ENCODE results near the gene RPP14.
"Not testable (repeated sequence)": the region's sequence is repeated elsewhere in the genome, so short reads cannot be mapped to it uniquely, and the experiment has no call there.

The RPP14 gene

DNA sequence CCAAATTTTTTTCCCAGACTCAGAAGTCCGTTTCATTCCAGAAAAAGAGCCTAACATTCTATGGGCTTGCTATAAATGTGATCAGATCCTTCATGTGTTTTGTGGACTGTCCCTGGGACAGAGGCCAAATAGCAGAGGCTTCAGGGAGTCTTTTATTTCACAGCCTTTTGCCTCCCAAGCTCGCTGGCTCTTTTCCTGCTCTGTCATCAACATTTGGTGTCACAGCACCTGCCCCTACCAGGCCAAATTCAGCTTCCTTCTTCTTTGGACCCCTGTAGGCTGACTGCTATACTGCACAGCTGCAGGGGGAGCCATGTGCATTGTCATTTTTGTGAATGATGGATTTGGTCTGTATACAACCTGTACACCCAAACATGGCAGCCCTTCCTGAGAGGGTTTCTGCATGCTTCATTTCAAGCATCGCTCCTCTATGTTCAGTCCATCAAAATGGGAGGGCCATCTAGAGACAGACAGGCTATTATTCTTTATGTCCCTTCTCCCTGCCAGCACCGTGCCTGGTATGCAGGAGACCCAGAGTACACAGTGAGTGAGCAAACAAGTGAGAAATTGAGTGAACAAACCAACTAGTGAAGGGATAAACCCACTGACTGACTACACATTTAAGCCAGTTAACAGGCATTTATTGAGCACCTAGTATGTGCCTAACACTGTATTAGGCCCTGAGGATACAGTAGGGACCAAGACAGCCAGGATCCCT, 17.9 kb upstream of the RPP14 start:
- Mint-ChIP-seq H3K4me1 (peaks cover 16% of the 10 kb centered on the region), H3K36me3 (ENCODE audit: low read depth) (peaks cover 41% of the 10 kb centered on the region), H3K27me3 (ENCODE audit: low read depth, poor library complexity) (peaks cover 6% of the 10 kb centered on the region), H3K4me3 (no peak overlapping the region), H3K9me3 (peaks cover 27% of the 10 kb centered on the region), H3K27ac (no peak overlapping the region)
- DNase-seq: no peak
- TF ChIP-seq, protein P1, sequence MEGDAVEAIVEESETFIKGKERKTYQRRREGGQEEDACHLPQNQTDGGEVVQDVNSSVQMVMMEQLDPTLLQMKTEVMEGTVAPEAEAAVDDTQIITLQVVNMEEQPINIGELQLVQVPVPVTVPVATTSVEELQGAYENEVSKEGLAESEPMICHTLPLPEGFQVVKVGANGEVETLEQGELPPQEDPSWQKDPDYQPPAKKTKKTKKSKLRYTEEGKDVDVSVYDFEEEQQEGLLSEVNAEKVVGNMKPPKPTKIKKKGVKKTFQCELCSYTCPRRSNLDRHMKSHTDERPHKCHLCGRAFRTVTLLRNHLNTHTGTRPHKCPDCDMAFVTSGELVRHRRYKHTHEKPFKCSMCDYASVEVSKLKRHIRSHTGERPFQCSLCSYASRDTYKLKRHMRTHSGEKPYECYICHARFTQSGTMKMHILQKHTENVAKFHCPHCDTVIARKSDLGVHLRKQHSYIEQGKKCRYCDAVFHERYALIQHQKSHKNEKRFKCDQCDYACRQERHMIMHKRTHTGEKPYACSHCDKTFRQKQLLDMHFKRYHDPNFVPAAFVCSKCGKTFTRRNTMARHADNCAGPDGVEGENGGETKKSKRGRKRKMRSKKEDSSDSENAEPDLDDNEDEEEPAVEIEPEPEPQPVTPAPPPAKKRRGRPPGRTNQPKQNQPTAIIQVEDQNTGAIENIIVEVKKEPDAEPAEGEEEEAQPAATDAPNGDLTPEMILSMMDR (IDR thresholded peaks at IDR 0.05): no peak

DNA sequence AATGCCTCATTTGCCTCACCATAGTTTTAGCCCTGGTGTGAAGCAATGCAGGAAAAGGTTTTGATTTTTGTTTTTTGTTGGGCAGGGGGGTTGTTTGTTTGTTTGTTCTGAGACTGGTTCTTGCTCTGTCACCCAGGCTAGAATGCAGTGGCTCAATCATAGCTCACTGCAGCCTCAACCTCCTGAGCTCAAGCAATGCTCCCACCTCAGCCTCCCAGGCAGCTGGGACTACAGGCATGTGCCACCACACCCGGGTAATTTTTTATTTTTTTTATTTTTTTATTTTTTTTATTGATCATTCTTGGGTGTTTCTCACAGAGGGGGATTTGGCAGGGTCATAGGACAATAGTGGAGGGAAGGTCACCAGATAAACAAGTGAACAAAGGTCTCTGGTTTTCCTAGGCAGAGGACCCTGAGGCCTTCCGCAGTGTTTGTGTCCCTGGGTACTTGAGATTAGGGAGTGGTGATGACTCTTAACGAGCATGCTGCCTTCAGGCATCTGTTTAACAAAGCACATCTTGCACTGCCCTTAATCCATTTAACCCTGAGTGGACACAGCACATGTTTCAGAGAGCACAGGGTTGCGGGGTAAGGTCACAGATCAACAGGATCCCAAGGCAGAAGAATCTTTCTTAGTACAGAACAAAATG, 17.0 kb upstream of the RPP14 start:
- H3K27me3 Mint-ChIP-seq (ENCODE audit: low read depth, poor library complexity); H3K4me3 Mint-ChIP-seq; H3K27ac Mint-ChIP-seq; DNase-seq: not testable (repeated sequence)
- H3K9me3 Mint-ChIP-seq: peaks cover 27% of the 10 kb centered on the region
- peaks cover 16% of the 10 kb centered on the region for H3K4me1 Mint-ChIP-seq
- peaks cover 44% of the 10 kb centered on the region for H3K36me3 Mint-ChIP-seq (ENCODE audit: low read depth)

DNA sequence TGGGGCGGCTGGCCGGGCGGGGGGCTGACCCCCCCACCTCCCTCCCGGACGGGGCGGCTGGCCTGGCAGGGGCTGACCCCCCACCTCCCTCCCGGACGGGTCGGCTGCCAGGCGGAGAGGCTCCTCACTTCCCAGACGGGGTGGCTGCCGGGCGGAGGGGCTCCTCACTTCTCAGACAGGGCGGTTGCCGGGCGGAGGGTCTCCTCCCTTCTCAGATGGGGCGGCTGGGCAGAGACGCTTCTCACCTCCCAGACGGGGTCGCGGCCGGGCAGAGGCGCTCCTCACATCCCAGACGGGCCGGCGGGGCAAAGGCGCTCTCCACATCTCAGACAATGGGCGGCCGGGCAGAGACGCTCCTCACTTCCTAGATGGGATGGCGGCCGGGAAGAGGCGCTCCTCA, 15.6 kb upstream of the RPP14 start:
- H3K4me1 Mint-ChIP-seq; H3K27ac Mint-ChIP-seq; H3K4me3 Mint-ChIP-seq; DNase-seq; H3K27me3 Mint-ChIP-seq (ENCODE audit: low read depth, poor library complexity): not testable (repeated sequence)
- H3K9me3 Mint-ChIP-seq: peaks cover 33% of the 10 kb centered on the region
- H3K36me3 Mint-ChIP-seq (ENCODE audit: low read depth): peaks cover 44% of the 10 kb centered on the region

DNA sequence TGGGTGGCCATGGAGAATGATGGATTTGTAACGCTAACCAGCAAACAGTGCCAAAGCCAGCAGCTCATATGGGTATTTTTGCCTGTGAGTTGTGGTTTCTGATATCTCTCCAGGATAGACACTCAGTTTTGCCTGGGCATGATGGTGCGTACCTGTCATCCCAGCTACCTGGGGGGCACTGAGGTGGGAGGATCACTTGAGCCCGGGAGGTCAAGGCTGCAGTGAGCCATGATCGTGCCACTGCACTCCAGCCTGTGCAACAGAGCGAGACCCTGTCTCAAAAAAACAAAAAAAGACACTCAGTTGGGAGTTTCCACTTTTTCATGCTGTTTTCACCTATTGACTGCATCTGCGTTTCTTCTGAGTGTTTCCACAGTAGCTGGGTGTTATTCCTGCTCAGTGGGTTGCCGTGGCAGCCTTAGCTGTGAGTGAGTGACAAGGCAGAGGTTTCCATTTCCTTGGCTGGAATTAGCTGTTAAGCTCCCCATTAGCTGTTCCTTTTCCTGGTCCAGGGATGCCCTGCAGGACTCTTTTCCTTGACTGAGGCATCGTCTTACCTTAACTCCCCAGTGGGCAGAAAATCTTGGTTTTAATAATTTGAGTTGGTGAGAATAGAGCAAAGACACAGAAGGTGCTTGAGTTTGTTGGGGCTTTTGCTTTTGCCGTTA, 14.2 kb upstream of the RPP14 start:
- no peak overlapping the region for H3K4me3 Mint-ChIP-seq
- H3K36me3 Mint-ChIP-seq (ENCODE audit: low read depth): peaks cover 38% of the 10 kb centered on the region
- peaks cover 10% of the 10 kb centered on the region for H3K27me3 Mint-ChIP-seq (ENCODE audit: low read depth, poor library complexity)
- H3K9me3 Mint-ChIP-seq: peaks cover 33% of the 10 kb centered on the region
- no peak for DNase-seq
- peak overlapping the region; percentile 92 for H3K27ac Mint-ChIP-seq
- TF ChIP-seq, protein P1 (IDR thresholded peaks at IDR 0.05): no peak
- peaks cover 10% of the 10 kb centered on the region for H3K4me1 Mint-ChIP-seq

DNA sequence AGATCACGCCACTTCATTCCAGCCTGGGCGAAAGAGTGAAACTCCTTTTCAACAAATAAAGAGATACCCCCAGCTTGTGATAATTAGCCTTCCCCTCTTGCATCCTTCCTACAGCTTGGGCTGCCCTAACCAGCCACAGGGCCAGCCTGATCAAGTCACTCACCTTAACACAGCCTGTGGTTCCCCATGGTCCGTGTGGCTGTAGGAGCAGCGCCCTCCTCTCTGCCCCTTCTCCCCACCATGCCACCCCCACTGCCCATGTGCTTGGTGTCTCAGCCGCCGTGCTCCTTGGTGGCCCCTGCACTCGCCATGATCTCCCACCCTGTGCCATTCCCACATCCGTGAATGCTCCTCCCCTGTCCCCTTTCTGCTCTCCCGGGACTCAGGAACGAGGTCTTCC, 13.2 kb upstream of the RPP14 start:
- DNase-seq: no peak
- Mint-ChIP-seq H3K36me3 (ENCODE audit: low read depth) (peaks cover 36% of the 10 kb centered on the region), H3K27ac (no peak overlapping the region), H3K4me1 (peaks cover 10% of the 10 kb centered on the region), H3K4me3 (no peak overlapping the region), H3K27me3 (ENCODE audit: low read depth, poor library complexity) (peaks cover 9% of the 10 kb centered on the region), H3K9me3 (peaks cover 33% of the 10 kb centered on the region)
- TF ChIP-seq, protein P1 (IDR thresholded peaks at IDR 0.05): no peak

DNA sequence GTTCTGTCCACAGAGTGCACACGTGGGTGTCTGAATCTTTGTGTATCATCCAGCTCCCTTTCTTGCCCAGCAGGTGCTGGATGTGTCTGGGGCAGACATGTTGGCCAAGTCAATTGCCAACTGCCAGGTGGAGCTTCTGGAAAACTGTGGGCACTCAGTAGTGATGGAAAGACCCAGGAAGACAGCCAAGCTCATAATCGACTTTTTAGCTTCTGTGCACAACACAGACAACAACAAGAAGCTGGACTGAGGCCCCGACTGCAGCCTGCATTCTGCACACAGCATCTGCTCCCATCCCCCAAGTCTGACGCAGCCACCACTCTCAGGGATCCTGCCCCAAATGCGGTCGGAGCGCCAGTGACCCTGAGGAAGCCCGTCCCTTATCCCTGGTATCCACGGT, 12.5 kb upstream of the RPP14 start:
- Mint-ChIP-seq H3K9me3 (peaks cover 29% of the 10 kb centered on the region), H3K27me3 (ENCODE audit: low read depth, poor library complexity) (peaks cover 10% of the 10 kb centered on the region), H3K36me3 (ENCODE audit: low read depth) (peaks cover 30% of the 10 kb centered on the region), H3K4me1 (peaks cover 10% of the 10 kb centered on the region), H3K27ac (no peak overlapping the region), H3K4me3 (no peak overlapping the region)
- TF ChIP-seq, protein P1 (IDR thresholded peaks at IDR 0.05): no peak
- no peak for DNase-seq
